B cell (primary cell): ENCODE data around the gene SUPT5H. TPM values are rescaled to one million over a fixed set of nuclear protein-coding genes. Genes with fewer than 3 reads are reported as not detected.

Experiments used
- ATAC-seq: fragments of 200-7000 bp; cut with Tn5 transposase; one replicate; pipeline ENCODE4 v1.10.0; 2021; ENCODE audit warnings: low read depth, mild to moderate bottlenecking, moderate number of reproducible peaks, moderate library complexity
- CTCF ChIA-PET: fragments of 350-600 bp; sonication (Branson Sonifier 250); formaldehyde crosslinking; loops from one replicate; lab custom pipeline; 2021; ENCODE audit warnings: antibody characterized with exemption, inconsistent platforms; lab: Charles Lee
- POLR2A ChIA-PET: fragments of 350-600 bp; sonication (Branson Sonifier 250); formaldehyde crosslinking; loops from one replicate; lab custom pipeline; 2021; ENCODE audit warnings: antibody characterized with exemption; lab: Charles Lee
- DNase-seq: peaks from one replicate; pipeline ENCODE4 v3.0.0; 2013
- H2AFZ ChIP-seq: 2 replicates; pipeline ENCODE4 v1.6.1; 2012; ENCODE audit warnings: mild to moderate bottlenecking, low read depth, low read length; ENCODE audit not compliant: insufficient read depth, poor library complexity, severe bottlenecking
- H3K27ac ChIP-seq, 2 donors: 1 replicate in 1 of 2; 2 replicates in 1 of 2; pipeline ENCODE4 v1.5.1; 2012 to 2013; ENCODE audit warnings: low read length in 2 of 2, mild to moderate bottlenecking in 2 of 2, moderate library complexity in 1 of 2
- H3K27me3 ChIP-seq, 4 experiments: fragments of 200-600 bp in 1 of 4; sonication (generic) in 1 of 4; replicated peaks in 1 of 4; 1 replicate in 2 of 4; 2 replicates in 2 of 4; pipeline versions ENCODE4 v1.6.1 to v1.7.0; 2013 to 2016; ENCODE audit warnings: low read length in 3 of 4, mild to moderate bottlenecking in 2 of 4, mixed read lengths in 1 of 4, moderate library complexity in 1 of 4; ENCODE audit not compliant: insufficient read depth in 4 of 4, control insufficient read depth in 3 of 4; ENCODE audit errors: control extremely low read depth in 1 of 4
- H3K36me3 ChIP-seq, 2 experiments: replicated peaks in 1 of 2; 1 replicate in 1 of 2; 2 replicates in 1 of 2; pipeline versions ENCODE4 v1.6.1 to v1.7.1; 2013; ENCODE audit warnings: low read length in 1 of 2; ENCODE audit not compliant: insufficient read depth in 2 of 2, control insufficient read depth in 1 of 2; ENCODE audit errors: control extremely low read depth in 1 of 2, extremely low read depth in 1 of 2
- H3K4me1 ChIP-seq, 2 donors: fragments of 200-600 bp in 1 of 2; sonication (generic) in 1 of 2; 1 replicate in 1 of 2; 2 replicates in 1 of 2; pipeline versions ENCODE4 v1.5.1 to v1.6.1; 2013 to 2017; ENCODE audit warnings: low read length in 2 of 2; ENCODE audit not compliant: control insufficient read depth in 2 of 2, insufficient read depth in 2 of 2
- H3K4me2 ChIP-seq: replicated peaks from 2 replicates; pipeline ENCODE3; 2012; ENCODE audit warnings: mild to moderate bottlenecking, low read depth, low read length; ENCODE audit not compliant: poor library complexity, severe bottlenecking
- H3K4me3 ChIP-seq, 5 experiments: fragments of 200-600 bp in 1 of 5; sonication (generic) in 1 of 5; 1 replicate in 3 of 5; 2 replicates in 2 of 5; pipeline versions ENCODE4 v1.5.1 to v1.7.0; 2011 to 2016; ENCODE audit warnings: low read length in 4 of 5, mild to moderate bottlenecking in 4 of 5, low read depth in 2 of 5, control low read depth in 1 of 5, moderate library complexity in 1 of 5; ENCODE audit not compliant: insufficient read depth in 1 of 5; ENCODE audit errors: control extremely low read depth in 1 of 5, extremely low read depth in 1 of 5
- H3K79me2 ChIP-seq: fragments of 200-600 bp; sonication (generic); one replicate; pipeline ENCODE4 v1.6.0; 2016; ENCODE audit warnings: low read length; ENCODE audit not compliant: control insufficient read depth, insufficient read depth
- H3K9ac ChIP-seq: fragments of 200-600 bp; sonication (generic); 2 replicates; pipeline ENCODE4 v1.6.1; 2017; ENCODE audit warnings: mild to moderate bottlenecking, low read length, moderate library complexity
- H3K9me3 ChIP-seq, 3 donors: one replicate each; pipeline versions ENCODE4 v1.6.1 to v1.7.1; 2013; ENCODE audit warnings: low read length in 2 of 3; ENCODE audit not compliant: control insufficient read depth in 2 of 3, insufficient read depth in 1 of 3; ENCODE audit errors: control extremely low read depth in 1 of 3
- H4K20me1 ChIP-seq: 2 replicates; pipeline ENCODE4 v1.6.0; 2012; ENCODE audit warnings: mild to moderate bottlenecking, low read length; ENCODE audit not compliant: insufficient read depth, control insufficient read depth, poor library complexity, severe bottlenecking
- H3K27ac Mint-ChIP-seq: one replicate; pipeline ENCODE4 v1.8.0; 2021; ENCODE audit warnings: mixed read lengths
- H3K27me3 Mint-ChIP-seq: one replicate; pipeline ENCODE4 v1.8.0; 2021; ENCODE audit warnings: mixed read lengths
- H3K4me1 Mint-ChIP-seq: one replicate; pipeline ENCODE4 v1.8.0; 2021; ENCODE audit warnings: mixed read lengths
- H3K4me3 Mint-ChIP-seq: one replicate; pipeline ENCODE4 v1.8.0; 2021; ENCODE audit warnings: mixed read lengths
- H3K9me3 Mint-ChIP-seq: one replicate; pipeline ENCODE4 v1.8.0; 2022; ENCODE audit warnings: mixed read lengths; ENCODE audit not compliant: insufficient read depth
- CTCF ChIP-seq: fragments of 200-600 bp; IDR thresholded peaks from one replicate; pipeline ENCODE4 v1.8.0; 2022; ENCODE audit warnings: antibody characterized with exemption, mild to moderate bottlenecking
- EZH2 ChIP-seq: IDR thresholded peaks from 2 replicates; pipeline ENCODE4 v1.6.1; 2012; ENCODE audit warnings: borderline replicate concordance, low read depth, mild to moderate bottlenecking, moderate library complexity, low read length; ENCODE audit not compliant: insufficient read depth, poor library complexity, severe bottlenecking
- WGBS: methylation state at CpG from one replicate; pipeline ENCODE4 v1.1.5; 2013; ENCODE audit warnings: missing lambda C conversion rate; ENCODE audit not compliant: insufficient coverage; 5-methylcytosine and 5-hydroxymethylcytosine counted together
- intact Hi-C: fragments of 100-400 bp; cut with micrococcal nuclease; formaldehyde crosslinking; loops from one replicate; pipeline ENCODE4 v1.10.0; 2022
- polyA plus RNA-seq: library from polyadenylated mRNA; depleted of rRNA; stranded (reverse); fragments of >200 nt; gene quantifications from 2 replicates; pipeline ENCODE4 v1.2.3, GENCODE V29; 2012
- total RNA-seq, 2 donors: library from RNA; stranded (reverse); fragments of 120-200 nt in 1 of 2; gene quantifications; 1 replicate in 1 of 2; 2 replicates in 1 of 2; pipeline versions ENCODE4 v1.2.3 to v1.2.4, GENCODE V29; 2013 to 2022

SUPT5H gene
- total and polyA plus RNA-seq, 2 donors (not counting 1 experiment from before 2014, with no cell fraction given): 119 to 203 TPM

DNA sequence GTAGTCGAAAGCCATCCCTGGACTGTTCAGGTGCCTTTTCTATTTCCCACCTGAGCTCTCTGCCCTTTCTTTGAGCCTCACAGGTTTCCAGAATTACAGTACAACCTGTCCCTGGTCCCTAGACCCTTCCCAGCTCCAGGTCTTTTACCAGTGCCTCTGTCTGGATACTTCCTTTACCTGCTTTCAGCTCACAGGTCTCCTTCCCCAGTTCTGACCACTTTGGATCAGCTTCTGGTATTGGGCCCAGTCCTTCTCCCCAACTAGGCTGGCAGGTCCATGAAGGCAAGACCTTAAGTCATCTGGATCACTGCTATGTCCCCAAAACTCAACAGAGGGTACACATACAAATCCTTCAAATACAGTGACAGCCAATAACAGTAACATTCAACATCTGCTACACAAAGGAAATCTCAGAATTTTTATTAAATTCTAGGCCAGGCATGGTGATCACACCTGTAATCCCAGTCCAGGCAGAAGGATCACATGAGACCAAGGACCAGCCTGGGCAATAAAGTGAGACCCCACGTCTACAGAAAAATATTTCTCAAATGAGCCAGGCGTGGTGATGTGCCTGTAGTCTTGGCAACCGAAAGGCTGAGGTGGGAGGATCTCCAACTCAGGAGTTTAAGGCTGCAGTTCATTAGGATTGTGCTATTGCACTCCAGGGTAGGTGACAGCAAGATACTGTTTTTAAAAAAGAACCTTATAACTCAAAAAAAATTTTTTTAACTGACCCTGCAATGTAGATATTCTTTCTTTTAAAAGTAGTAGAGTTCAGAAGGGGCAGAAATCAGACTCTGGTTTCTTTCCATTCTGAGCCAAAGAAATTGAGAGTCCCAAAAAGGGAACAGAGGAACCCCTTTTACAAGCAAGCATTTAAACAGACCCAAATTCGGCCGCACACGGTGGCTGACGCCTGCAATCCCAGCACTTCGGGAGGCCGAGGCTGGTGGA, 11.0 kb upstream of the SUPT5H start:
- ATAC-seq: no peak
- ChIA-PET CTCF (interaction anchor here (1.5 to 1.8 kb wide), 5 partner anchors 11 to 43 kb away, joined by 6 to 28 read pairs (median 9); partner anchors contain the start of genes MED29, PAF1, PLEKHG2 and SUPT5H), POLR2A (interaction anchor here (0.6 to 1.9 kb wide), 11 partner anchors 8 to 99 kb away, joined by 3 to 42 read pairs (median 10); partner anchors contain the start of genes GMFG, PLEKHG2, SAMD4B and SUPT5H)
- no peaks in the 10 kb centered on the region for H3K9me3 ChIP-seq
- TF ChIP-seq CTCF (no peak), EZH2 (no peak)
- peaks cover 49% of the 10 kb centered on the region for H3K79me2 ChIP-seq
- peak overlapping the region; percentile 92 for H3K4me2 ChIP-seq
- Mint-ChIP-seq H3K4me3 (peak overlapping the region; percentile 100), H3K4me1 (peaks cover 44% of the 10 kb centered on the region), H3K9me3 (no peaks in the 10 kb centered on the region), H3K27me3 (no peaks in the 10 kb centered on the region), H3K27ac (peak overlapping the region; percentile 53)
- peaks cover 23 to 33% of the 10 kb centered on the region in 2 donors for H3K4me1 ChIP-seq
- no peaks in the 10 kb centered on the region for H3K27me3 ChIP-seq
- no peak for DNase-seq
- peaks cover 34% of the 10 kb centered on the region for H4K20me1 ChIP-seq
- peak overlapping the region; percentile 96 for H3K9ac ChIP-seq
- peak overlapping the region in 1 of 2 donors; percentile 93 for H3K27ac ChIP-seq
- WGBS: 38% methylated on average over 8 of the region's 10 CpGs
- no peak overlapping the region for H2AFZ ChIP-seq
- H3K4me3 ChIP-seq: peak overlapping the region in 4 of 5 experiments; percentile 65 to 100 (median 86)
- intact Hi-C loops: loop anchor here (1.0 kb wide), 1 partner anchor 43 kb away; the partner anchor contains the start of genes MED29 and PAF1
- peaks cover 7 to 37% of the 10 kb centered on the region in 2 experiments for H3K36me3 ChIP-seq
